CD1c-positive myeloid dendritic cell (primary cell): ENCODE results near the gene CEP89.
"Not testable (repeated sequence)": the region's sequence is repeated elsewhere in the genome, so short reads cannot be mapped to it uniquely, and the experiment has no call there.

Experiments used
- DNase-seq: peaks from one replicate; pipeline ENCODE4 v3.0.0-alpha.2; 2016; ENCODE audit errors: extremely low spot score

CEP89 gene

DNA sequence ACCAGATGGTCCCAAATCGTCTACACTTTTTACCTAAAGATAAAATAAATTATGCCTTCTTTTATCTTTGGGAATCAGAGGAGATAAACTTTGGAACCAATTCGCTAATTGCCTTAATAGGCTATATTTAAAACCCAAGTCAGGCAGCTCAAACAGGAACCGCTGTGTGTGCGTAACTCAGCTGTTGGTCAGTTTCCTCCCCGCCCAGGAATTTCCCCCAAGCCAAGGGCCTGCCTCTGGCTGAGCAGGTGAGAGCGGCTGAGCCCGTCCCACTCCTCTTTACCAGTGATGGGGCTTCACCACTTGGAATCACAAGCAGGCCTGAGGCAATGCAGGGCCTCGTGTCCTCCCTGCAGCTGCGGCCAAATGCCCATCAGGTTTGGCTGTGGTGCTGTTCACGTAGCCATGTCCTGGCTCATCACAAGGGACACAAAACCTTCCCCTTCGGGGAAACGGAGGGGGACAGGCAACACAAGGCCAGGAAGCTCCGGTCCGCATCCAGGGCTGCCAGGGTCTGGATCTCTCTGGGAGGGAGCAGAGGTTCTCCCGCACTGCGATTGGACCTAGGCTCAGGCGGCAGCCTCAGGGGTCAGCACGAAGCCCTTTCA lies 101.7 kb downstream of the CEP89 start:
- no peak for DNase-seq

- DNase-seq = no peak
These were observed 102.3 kb downstream of the CEP89 start, which contains the start of gene SLC7A9 for GRCh38 chr19:32869369-32869965. TSS of gene SLC7A9 (minus strand) at chr19:32869767. CDS start at chr19:32868534, 1,233 bp downstream.

GRCh38 chr19:32868206-32868950 lies 103.4 kb downstream of the CEP89 start:
- no peak for DNase-seq

GRCh38 chr19:32867436-32867835 lies 104.3 kb downstream of the CEP89 start:
- not testable (repeated sequence) for DNase-seq

DNA sequence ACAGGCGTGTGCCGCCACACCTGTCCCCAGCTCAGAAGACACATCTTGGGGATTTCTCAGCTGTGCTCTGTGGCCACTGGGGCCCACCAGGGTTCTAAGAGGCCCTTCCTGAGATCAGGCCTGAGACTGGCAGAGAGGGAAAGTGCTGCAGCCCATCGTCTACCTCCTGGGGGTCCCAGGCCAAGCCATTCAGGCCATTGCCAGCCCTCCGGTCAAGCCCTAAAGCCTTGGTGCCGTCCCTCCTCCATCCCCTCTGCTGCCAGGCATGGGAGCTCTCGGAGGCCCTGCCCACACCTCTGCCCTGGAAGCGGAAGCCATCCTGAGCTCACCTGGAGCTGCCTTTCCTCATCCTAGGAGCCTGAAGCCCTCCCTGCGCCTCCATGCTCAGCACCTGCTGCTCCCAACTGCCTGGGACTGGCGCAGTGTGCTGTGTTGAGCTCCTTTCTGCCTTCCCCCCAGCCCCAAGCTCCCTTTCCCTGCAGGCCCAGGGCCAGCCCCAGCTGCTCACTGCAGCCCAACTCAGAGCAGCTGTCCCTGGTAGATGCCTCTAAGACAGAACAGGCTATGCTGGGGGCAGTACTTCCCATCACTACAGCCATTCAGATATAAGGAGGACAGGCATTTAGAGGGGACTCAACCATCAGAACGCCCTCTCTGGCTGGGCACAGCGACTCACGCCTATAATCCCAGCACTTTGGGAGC lies 105.0 kb downstream of the CEP89 start:
- no peak for DNase-seq

- DNase-seq = no peak
These were observed 105.7 kb downstream of the CEP89 start for GRCh38 chr19:32866061-32866460.

GRCh38 chr19:32865326-32865725 lies 106.4 kb downstream of the CEP89 start:
- DNase-seq = no peak

- DNase-seq = no peak
These were observed 107.3 kb downstream of the CEP89 start for GRCh38 chr19:32864318-32865007.

DNA sequence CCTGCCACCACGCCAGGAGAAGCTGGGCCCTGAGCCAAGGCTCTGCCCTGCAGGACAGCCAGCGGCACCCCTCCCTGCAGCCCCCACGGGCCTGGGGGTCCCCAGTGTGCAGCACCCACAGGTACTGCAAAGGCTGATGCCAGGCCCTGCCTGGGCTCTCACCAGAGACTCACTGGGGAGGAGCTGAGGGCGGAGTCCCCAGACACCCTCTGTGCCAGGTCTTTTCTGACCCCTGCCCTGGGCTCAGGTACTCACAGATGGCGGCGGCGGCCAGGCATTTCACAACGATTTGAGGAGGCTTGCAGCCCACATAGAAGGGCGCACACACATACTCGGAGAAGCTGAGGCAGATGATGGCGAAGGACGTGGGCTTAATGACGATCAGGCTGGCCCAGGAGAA lies 107.9 kb downstream of the CEP89 start:
- no peak for DNase-seq

DNA sequence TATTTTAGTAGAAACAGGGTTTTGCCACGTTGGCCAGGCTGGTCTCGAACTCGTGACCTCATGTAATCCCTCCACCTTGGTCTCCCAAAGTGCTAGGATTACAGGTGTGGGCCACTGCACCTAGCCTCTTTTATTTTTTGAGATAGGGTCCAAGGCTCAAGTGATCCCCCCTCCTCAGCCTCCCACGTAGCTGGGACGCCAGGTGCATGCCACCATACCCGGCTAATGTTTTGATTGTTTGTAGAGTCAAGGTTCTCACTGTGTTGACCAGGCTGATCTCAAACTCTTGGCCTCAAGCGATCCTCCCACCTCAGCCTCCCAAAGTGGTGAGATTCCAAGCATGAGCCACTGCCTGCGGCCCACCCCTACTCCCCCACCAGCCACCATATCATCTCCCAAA lies 108.5 kb downstream of the CEP89 start:
- no peak for DNase-seq

DNA sequence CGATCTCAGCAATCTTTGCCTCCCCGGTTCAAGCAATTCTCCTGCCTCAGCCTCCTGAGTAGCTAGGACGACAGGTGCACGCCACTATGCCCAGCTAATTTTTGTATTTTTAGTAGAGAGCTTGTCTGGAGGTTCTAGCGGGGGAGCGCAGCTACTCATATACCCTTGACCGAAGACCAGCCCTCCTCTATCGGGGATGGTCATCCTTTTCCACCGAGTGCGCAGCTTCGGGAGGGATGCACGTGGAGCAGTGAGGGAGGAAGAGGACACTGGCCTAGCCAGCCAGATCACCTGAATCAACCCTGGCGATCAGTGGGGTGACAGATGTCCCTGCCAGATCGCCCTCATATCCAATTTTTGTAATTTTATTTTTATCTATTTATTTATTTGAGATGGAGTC lies 109.0 kb downstream of the CEP89 start:
- no peak for DNase-seq

DNA sequence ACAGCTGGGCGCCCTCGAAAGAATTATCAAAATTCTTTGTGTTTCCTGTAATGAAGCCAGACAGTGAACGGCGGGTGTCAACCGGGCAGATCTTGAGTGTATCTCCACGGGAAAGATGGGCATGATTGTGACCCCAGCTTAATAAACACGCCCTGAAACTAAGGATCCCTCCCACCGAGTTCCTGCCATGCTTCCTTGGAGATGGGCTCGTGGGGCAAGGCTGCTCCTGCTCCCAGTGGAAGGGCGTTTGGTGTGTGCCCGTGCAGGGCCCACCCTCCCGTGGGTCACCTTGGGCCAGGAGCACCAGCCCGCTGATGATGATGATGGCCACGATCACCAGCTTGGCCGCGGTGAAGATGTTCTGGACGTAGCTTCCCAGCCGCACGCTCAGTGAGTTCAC lies 109.6 kb downstream of the CEP89 start:
- no peak for DNase-seq

GRCh38 chr19:32861596-32861995 lies 110.2 kb downstream of the CEP89 start:
- no peak for DNase-seq

- DNase-seq = no peak
These were observed 112.2 kb downstream of the CEP89 start for GRCh38 chr19:32859591-32859990.

GRCh38 chr19:32858559-32858958 lies 113.2 kb downstream of the CEP89 start:
- DNase-seq = no peak

- no peak for DNase-seq
These were observed 113.6 kb downstream of the CEP89 start for GRCh38 chr19:32858155-32858554.

- DNase-seq = no peak
These were observed 114.2 kb downstream of the CEP89 start for GRCh38 chr19:32857584-32857983.

DNA sequence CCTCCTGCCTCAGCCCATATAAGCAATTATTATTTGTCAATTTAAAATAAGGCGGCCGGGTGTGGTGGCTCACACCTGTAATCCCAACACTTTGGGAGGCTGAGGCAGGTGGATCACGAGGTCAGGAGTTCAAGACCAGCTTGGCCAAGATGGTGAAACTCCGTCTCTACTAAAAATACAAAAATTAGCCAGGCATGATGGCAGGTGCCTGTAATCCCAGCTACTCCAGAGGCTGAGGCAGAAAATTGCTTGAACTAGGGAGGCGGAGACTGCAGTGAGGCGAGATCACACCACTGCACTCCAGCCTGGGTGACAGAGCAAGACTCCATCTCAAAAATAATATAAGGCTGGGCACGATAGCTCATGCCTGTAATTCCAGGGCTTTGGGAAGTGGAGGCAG lies 114.9 kb downstream of the CEP89 start:
- not testable (repeated sequence) for DNase-seq

- no peak for DNase-seq
These were observed 119.5 kb downstream of the CEP89 start for GRCh38 chr19:32852216-32852615.

DNA sequence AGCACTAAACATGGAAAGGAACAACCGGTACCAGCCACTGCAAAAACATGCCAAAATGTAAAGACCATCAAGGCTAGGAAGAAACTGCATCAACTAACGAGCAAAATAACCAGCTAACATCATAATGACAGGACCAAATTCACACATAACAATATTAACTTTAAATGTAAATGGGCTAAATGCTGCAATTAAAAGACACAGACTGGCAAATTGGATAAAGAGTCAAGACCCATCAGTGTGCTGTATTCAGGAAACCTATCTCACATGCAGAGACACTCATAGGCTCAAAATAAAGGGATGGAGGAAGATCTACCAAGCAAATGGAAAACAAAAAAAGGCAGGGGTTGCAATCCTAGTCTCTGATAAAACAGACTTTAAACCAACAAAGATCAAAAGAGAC lies 123.7 kb downstream of the CEP89 start:
- DNase-seq = not testable (repeated sequence)

DNA sequence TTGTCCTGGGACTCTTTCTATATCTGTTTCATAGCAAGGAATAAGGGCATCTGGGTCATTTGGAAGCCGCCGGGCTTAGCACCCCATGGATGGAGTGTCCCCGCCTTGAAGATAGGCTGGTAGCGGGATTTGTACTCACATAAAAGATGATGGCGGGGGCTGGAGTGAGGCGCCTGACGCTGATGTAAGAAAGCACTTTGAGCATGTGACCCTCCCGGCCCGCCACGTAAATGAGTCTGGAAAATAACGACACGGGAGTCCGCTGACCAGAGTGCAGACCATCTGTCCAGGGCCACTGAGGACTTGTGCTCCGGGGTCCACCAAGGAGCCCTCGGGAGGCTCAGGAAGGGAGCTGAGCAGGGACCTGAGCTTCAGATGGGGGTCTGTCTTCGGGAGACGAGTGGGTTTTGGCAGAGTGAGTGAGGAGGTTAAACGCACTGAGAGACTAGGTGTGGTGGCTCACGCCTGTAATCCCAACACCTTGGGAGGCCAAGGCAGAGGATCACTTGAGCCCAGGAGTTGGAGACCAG lies 128.0 kb downstream of the CEP89 start:
- no peak for DNase-seq

DNA sequence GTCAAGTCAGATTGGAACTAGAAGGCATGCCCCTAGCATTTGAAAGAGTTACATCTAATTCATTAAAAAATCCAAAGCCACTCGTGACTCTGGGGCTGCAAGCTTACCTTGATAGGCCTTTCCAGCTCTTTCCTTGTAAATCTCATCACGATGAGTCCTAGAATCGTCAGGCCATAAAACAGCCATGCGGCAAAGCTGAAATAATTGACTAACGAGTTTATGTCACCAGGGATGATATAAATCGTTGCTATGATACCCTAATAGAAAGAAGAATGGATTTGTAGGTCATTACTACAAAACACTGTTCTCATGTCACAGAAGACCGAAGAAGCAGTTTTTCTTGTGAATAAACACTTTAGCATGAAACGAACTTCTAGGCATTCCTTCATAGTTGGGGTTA lies 129.7 kb downstream of the CEP89 start:
- DNase-seq = no peak
